H1 (cell line): Measurements from ENCODE around the gene MRPL16. TPM values are rescaled to one million over a fixed set of nuclear protein-coding genes. Genes with fewer than 3 reads are reported as not detected.

Experiments
- SP4 ChIP-seq: IDR thresholded peaks from 2 replicates; pipeline ENCODE4 v1.6.1; 2012; ENCODE audit warnings: low read length, inconsistent platforms
- polyA plus RNA-seq, 7 experiments: library from polyadenylated mRNA; depleted of rRNA in 3 of 7; stranded (reverse) in 5 of 7; unstranded in 2 of 7; fragments of >200 nt in 5 of 7; fragments of 200-250 nt in 2 of 7; gene quantifications; 1 replicate in 5 of 7; 2 replicates in 1 of 7; 4 replicates in 1 of 7; pipeline versions ENCODE4 v1.2.1 to v1.2.3, GENCODE V29; 2011 to 2013; ENCODE audit warnings: missing spikeins in 2 of 7, mixed read lengths in 2 of 7
- total RNA-seq: library from RNA; stranded (reverse); fragmentation: NEBNext Ultra II Directional; extraction: Animal tissue kit (Norgen Biotek cat#: 25700); gene quantifications from 2 replicates; pipeline ENCODE4 v1.2.1, GENCODE V29; 2021

Gene MRPL16
- total and polyA plus RNA-seq, 2 of the 8 experiments (the other 6 are each of a cell fraction or from before 2014, with no cell fraction given): 69.2 to 79.8 TPM

DNA sequence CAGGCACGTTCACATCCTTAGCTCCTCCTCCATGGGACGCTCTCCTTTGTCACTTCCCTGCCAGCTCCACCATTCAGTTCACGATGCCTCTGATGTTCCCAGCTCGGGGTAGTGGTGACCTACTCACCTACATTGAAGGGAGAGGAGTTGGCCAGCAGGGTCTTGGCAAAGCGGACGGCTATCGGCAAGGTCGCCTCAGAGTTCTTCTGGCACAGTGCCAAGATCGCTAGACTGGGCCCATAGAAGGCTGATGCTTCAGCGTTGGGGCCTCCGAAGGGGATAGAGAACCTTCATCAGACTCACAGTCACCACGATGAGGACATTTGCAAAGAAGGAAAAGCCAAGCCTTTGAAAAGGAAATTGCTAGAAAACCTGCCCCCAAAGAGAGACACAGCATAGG is 31.7 kb upstream of the MRPL16 start (continued):
- TF ChIP-seq SP4: no peak
